ENCODE results near the gene TMEM247.
"Not testable (repeated sequence)": the region's sequence is repeated elsewhere in the genome, so short reads cannot be mapped to it uniquely, and the experiment has no call there.

The TMEM247 gene

GRCh38 chr2:46504685-46505471, 25.5 kb downstream of the TMEM247 start:
- H3K4me1 Mint-ChIP-seq (ENCODE audit: low read depth): peaks cover 6% of the 10 kb centered on the region
- H3K27me3 Mint-ChIP-seq (ENCODE audit: low read depth): peaks cover 4% of the 10 kb centered on the region
- no peak overlapping the region for H3K4me3 Mint-ChIP-seq
- no peaks in the 10 kb centered on the region for H3K36me3 Mint-ChIP-seq (ENCODE audit: low read depth)
- no peak overlapping the region for H3K27ac Mint-ChIP-seq
- H3K9me3 Mint-ChIP-seq: no peaks in the 10 kb centered on the region

GRCh38 chr2:46505472-46505783, 26.1 kb downstream of the TMEM247 start:
- Mint-ChIP-seq H3K36me3 (ENCODE audit: low read depth) (no peaks in the 10 kb centered on the region), H3K4me3 (no peak overlapping the region), H3K4me1 (ENCODE audit: low read depth) (peaks cover 2% of the 10 kb centered on the region), H3K27ac (no peak overlapping the region), H3K27me3 (ENCODE audit: low read depth) (no peaks in the 10 kb centered on the region), H3K9me3 (no peaks in the 10 kb centered on the region)

- Mint-ChIP-seq H3K36me3 (ENCODE audit: low read depth) (no peaks in the 10 kb centered on the region), H3K27ac (no peak overlapping the region), H3K4me3 (no peak overlapping the region), H3K9me3 (no peaks in the 10 kb centered on the region), H3K4me1 (ENCODE audit: low read depth) (peaks cover 2% of the 10 kb centered on the region), H3K27me3 (ENCODE audit: low read depth) (no peaks in the 10 kb centered on the region)
Measured at GRCh38 chr2:46506131-46506706, 26.9 kb downstream of the TMEM247 start.

- no peaks in the 10 kb centered on the region for H3K9me3 Mint-ChIP-seq
- H3K4me1 Mint-ChIP-seq (ENCODE audit: low read depth): peaks cover 2% of the 10 kb centered on the region
- H3K27me3 Mint-ChIP-seq (ENCODE audit: low read depth): no peaks in the 10 kb centered on the region
- no peaks in the 10 kb centered on the region for H3K36me3 Mint-ChIP-seq (ENCODE audit: low read depth)
- H3K4me3 Mint-ChIP-seq: no peak overlapping the region
- no peak overlapping the region for H3K27ac Mint-ChIP-seq
Measured at GRCh38 chr2:46508312-46508711, 28.9 kb downstream of the TMEM247 start.

GRCh38 chr2:46508759-46509158, 29.4 kb downstream of the TMEM247 start:
- no peaks in the 10 kb centered on the region for H3K27me3 Mint-ChIP-seq (ENCODE audit: low read depth)
- no peak overlapping the region for H3K4me3 Mint-ChIP-seq
- no peaks in the 10 kb centered on the region for H3K9me3 Mint-ChIP-seq
- H3K4me1 Mint-ChIP-seq (ENCODE audit: low read depth): peaks cover 2% of the 10 kb centered on the region
- no peak overlapping the region for H3K27ac Mint-ChIP-seq
- H3K36me3 Mint-ChIP-seq (ENCODE audit: low read depth): no peaks in the 10 kb centered on the region

- Mint-ChIP-seq H3K4me1 (ENCODE audit: low read depth) (peaks cover 2% of the 10 kb centered on the region), H3K36me3 (ENCODE audit: low read depth) (no peaks in the 10 kb centered on the region), H3K9me3 (peaks cover 6% of the 10 kb centered on the region), H3K4me3 (no peak overlapping the region), H3K27ac (no peak overlapping the region), H3K27me3 (ENCODE audit: low read depth) (no peaks in the 10 kb centered on the region)
Measured at GRCh38 chr2:46509804-46510203, 30.4 kb downstream of the TMEM247 start.

GRCh38 chr2:46510598-46511177, 31.3 kb downstream of the TMEM247 start:
- Mint-ChIP-seq H3K27ac (no peak overlapping the region), H3K4me1 (ENCODE audit: low read depth) (peaks cover 2% of the 10 kb centered on the region), H3K27me3 (ENCODE audit: low read depth) (no peaks in the 10 kb centered on the region), H3K9me3 (peaks cover 14% of the 10 kb centered on the region), H3K36me3 (ENCODE audit: low read depth) (peaks cover 2% of the 10 kb centered on the region), H3K4me3 (no peak overlapping the region)

- Mint-ChIP-seq H3K36me3 (ENCODE audit: low read depth) (peaks cover 2% of the 10 kb centered on the region), H3K4me1 (ENCODE audit: low read depth) (no peaks in the 10 kb centered on the region), H3K27ac (no peak overlapping the region), H3K9me3 (peaks cover 26% of the 10 kb centered on the region), H3K27me3 (ENCODE audit: low read depth) (no peaks in the 10 kb centered on the region), H3K4me3 (no peak overlapping the region)
Measured at GRCh38 chr2:46512185-46512584, 32.8 kb downstream of the TMEM247 start.

- H3K36me3 Mint-ChIP-seq (ENCODE audit: low read depth): peaks cover 2% of the 10 kb centered on the region
- no peaks in the 10 kb centered on the region for H3K27me3 Mint-ChIP-seq (ENCODE audit: low read depth)
- no peak overlapping the region for H3K27ac Mint-ChIP-seq
- peaks cover 31% of the 10 kb centered on the region for H3K9me3 Mint-ChIP-seq
- no peak overlapping the region for H3K4me3 Mint-ChIP-seq
- H3K4me1 Mint-ChIP-seq (ENCODE audit: low read depth): no peaks in the 10 kb centered on the region
Measured at GRCh38 chr2:46514738-46515137, 35.4 kb downstream of the TMEM247 start.

GRCh38 chr2:46517485-46517884, 38.1 kb downstream of the TMEM247 start:
- H3K27ac Mint-ChIP-seq: no peak overlapping the region
- H3K4me3 Mint-ChIP-seq: no peak overlapping the region
- H3K36me3 Mint-ChIP-seq (ENCODE audit: low read depth): peaks cover 2% of the 10 kb centered on the region
- H3K9me3 Mint-ChIP-seq: peaks cover 31% of the 10 kb centered on the region
- H3K27me3 Mint-ChIP-seq (ENCODE audit: low read depth): no peaks in the 10 kb centered on the region
- H3K4me1 Mint-ChIP-seq (ENCODE audit: low read depth): no peaks in the 10 kb centered on the region

GRCh38 chr2:46518861-46519260, 39.5 kb downstream of the TMEM247 start:
- H3K36me3 Mint-ChIP-seq (ENCODE audit: low read depth): peaks cover 2% of the 10 kb centered on the region
- H3K4me3 Mint-ChIP-seq: no peak overlapping the region
- H3K9me3 Mint-ChIP-seq: peaks cover 31% of the 10 kb centered on the region
- no peaks in the 10 kb centered on the region for H3K4me1 Mint-ChIP-seq (ENCODE audit: low read depth)
- H3K27me3 Mint-ChIP-seq (ENCODE audit: low read depth): no peaks in the 10 kb centered on the region
- H3K27ac Mint-ChIP-seq: no peak overlapping the region

GRCh38 chr2:46519265-46519664, 39.9 kb downstream of the TMEM247 start:
- Mint-ChIP-seq H3K27me3 (ENCODE audit: low read depth) (no peaks in the 10 kb centered on the region), H3K4me3 (no peak overlapping the region), H3K27ac (no peak overlapping the region), H3K9me3 (peaks cover 30% of the 10 kb centered on the region), H3K4me1 (ENCODE audit: low read depth) (no peaks in the 10 kb centered on the region), H3K36me3 (ENCODE audit: low read depth) (peaks cover 2% of the 10 kb centered on the region)

GRCh38 chr2:46520130-46520711, 40.9 kb downstream of the TMEM247 start:
- Mint-ChIP-seq H3K36me3 (ENCODE audit: low read depth) (peaks cover 2% of the 10 kb centered on the region), H3K9me3 (peaks cover 22% of the 10 kb centered on the region)

GRCh38 chr2:46521215-46521683, 41.9 kb downstream of the TMEM247 start:
- Mint-ChIP-seq H3K4me1 (ENCODE audit: low read depth) (no peaks in the 10 kb centered on the region), H3K36me3 (ENCODE audit: low read depth) (no peaks in the 10 kb centered on the region), H3K4me3 (no peak overlapping the region), H3K9me3 (peaks cover 11% of the 10 kb centered on the region), H3K27ac (no peak overlapping the region), H3K27me3 (ENCODE audit: low read depth) (no peaks in the 10 kb centered on the region)

More at GRCh38 chr2:46520130-46520711, 40.9 kb downstream of the TMEM247 start:
- no peaks in the 10 kb centered on the region for H3K4me1 Mint-ChIP-seq (ENCODE audit: low read depth)
- H3K27me3 Mint-ChIP-seq (ENCODE audit: low read depth): no peaks in the 10 kb centered on the region
- H3K4me3 Mint-ChIP-seq: no peak overlapping the region
- no peak overlapping the region for H3K27ac Mint-ChIP-seq

- not testable (repeated sequence) for H3K27ac Mint-ChIP-seq
Measured at GRCh38 chr2:46522385-46522784, 43.0 kb downstream of the TMEM247 start.

More at GRCh38 chr2:46522385-46522784, 43.0 kb downstream of the TMEM247 start:
- H3K4me3 Mint-ChIP-seq; H3K9me3 Mint-ChIP-seq; H3K4me1 Mint-ChIP-seq (ENCODE audit: low read depth); H3K27me3 Mint-ChIP-seq (ENCODE audit: low read depth); H3K36me3 Mint-ChIP-seq (ENCODE audit: low read depth): not testable (repeated sequence)
